GM18870 (cell line): ENCODE measurements around the gene CST8.
"Not testable (repeated sequence)": the region's sequence is repeated elsewhere in the genome, so short reads cannot be mapped to it uniquely, and the experiment has no call there.

Source experiments
- ATAC-seq: cut with Tn5 transposase; IDR thresholded peaks from one replicate; pipeline ENCODE4 v1.9.1; 2021; ENCODE audit warnings: moderate library complexity; ENCODE audit not compliant: unreplicated experiment

Gene CST8

GRCh38 chr20:23490817-23491216, at the start of gene CST8:
Gene CST8 (plus strand): TSS chr20:23491117. CDS start chr20:23491668, 551 bp downstream.
- ATAC-seq = no peak

- ATAC-seq = no peak
Measured at GRCh38 chr20:23441850-23442313, 49.0 kb upstream of the CST8 start.

- no peak for ATAC-seq
Measured at GRCh38 chr20:23442436-23442835, 48.5 kb upstream of the CST8 start.

GRCh38 chr20:23444859-23445258, 46.1 kb upstream of the CST8 start:
- no peak for ATAC-seq

- no peak for ATAC-seq
Measured at GRCh38 chr20:23445596-23446217, 45.2 kb upstream of the CST8 start.

DNA sequence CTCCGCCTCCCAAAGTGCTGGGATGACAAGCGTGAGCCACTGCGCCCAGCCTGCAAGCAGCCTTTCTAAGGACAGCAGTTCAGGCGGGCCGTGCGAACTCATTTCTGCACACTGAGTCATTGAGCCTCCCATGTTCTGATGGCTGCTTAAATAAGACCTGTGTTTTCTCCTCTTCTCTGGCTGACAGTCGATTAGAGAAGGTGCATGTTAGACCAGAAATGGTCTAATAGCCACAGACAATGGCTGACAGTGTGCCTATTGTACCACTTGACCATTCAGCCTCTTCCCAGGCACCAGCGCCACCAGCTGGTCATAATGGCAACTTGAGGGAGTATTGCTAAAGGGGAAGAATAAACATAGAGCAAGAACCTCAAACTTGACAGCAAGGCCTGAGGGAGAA, 44.4 kb upstream of the CST8 start:
- peak; percentile 54 for ATAC-seq

GRCh38 chr20:23448167-23448566, 42.8 kb upstream of the CST8 start:
- no peak for ATAC-seq

- no peak for ATAC-seq
Measured at GRCh38 chr20:23449421-23449820, 41.5 kb upstream of the CST8 start.

DNA sequence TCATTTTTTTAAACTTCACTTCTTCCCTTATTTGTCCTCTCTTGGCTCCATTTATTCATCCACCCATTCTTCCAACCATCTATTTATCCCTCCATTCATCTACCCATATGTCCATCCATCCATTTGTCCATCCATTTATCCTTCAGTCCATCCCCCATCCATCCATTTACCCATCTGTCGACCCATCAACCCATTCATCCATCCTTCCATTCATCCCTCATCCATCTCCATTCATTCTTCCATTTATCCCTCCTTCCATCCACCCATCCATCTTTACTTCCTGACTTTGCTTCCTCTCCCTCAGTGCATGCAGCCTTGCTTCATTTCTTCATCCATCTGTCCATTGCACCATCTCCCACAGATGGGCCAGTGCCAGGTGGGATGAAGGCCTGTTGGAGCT, 40.0 kb upstream of the CST8 start:
- no peak for ATAC-seq

DNA sequence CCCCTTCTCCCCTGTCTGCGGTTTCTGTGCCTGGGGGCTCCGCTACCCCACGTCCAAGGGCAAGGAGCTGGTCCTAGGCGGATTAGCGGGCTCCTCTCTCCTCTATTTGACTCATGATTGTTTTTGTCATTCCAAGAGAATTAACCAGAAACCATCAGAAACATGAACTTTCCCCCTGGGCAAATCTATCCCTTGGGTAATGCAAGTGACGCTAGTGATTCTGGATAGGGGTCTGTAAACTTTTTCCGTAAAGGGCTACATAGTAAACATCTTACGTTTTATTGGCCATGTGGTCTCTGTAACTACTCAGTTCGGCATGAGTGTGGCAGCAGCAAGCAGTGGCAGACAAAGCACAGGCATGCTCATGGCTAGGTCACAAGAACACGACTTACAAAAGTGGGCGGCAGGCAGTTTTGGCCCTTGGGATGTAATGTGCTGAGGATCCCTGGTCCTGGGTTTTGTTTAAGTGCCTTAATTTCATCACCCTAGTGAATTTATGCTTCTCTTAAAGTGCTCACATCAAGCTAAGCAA, 38.9 kb upstream of the CST8 start:
- ATAC-seq = no peak

GRCh38 chr20:23452776-23453175, 38.1 kb upstream of the CST8 start, which contains the start of gene CST11:
Gene CST11 (minus strand): TSS chr20:23452876. CDS start chr20:23452811, 65 bp downstream.
- no peak for ATAC-seq

- ATAC-seq = no peak
Measured at GRCh38 chr20:23453549-23454543, 37.1 kb upstream of the CST8 start.

DNA sequence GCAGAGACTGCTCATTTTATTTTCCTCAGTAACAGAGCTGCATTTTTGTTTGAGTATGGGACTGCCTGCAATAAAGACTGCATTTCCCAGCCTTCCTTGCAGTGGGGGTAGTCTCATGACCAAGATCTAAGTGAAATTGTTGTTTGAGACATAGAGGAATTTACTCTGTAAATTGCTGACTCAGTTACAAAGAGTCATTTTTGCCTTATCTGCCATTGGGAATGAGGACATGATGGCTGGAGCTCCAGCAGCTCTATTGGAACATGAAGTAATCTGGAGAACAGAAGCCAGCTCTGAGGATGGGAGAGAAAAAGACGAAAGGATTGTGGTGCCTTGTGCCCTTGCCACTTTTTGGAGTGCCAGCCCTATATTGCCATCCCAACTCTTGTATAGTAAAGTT, 36.1 kb upstream of the CST8 start:
- no peak for ATAC-seq

DNA sequence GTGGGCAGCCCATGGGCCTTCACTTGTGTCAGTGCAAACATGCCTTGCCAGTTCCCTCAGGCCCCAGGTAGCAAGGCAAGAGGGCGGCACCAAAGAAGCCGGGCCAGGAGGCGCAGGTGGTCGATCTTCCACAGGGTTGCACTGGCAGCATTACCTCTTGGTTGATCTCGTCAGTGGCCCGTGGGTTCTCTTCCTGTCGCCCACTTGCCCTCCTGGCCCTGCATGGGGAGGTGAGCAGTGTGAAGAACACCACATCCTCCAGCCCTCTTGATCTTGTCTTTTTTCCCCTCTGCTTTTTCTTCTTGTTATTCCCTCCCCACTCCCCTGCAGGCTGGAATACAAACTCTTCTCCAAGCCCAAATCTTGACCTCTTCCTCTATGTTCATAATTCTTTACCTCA, 35.3 kb upstream of the CST8 start:
- ATAC-seq = no peak

GRCh38 chr20:23456409-23456808, 34.5 kb upstream of the CST8 start:
- ATAC-seq = no peak

GRCh38 chr20:23456873-23457272, 34.0 kb upstream of the CST8 start:
- no peak for ATAC-seq

GRCh38 chr20:23459461-23460150, 31.3 kb upstream of the CST8 start:
- no peak for ATAC-seq

DNA sequence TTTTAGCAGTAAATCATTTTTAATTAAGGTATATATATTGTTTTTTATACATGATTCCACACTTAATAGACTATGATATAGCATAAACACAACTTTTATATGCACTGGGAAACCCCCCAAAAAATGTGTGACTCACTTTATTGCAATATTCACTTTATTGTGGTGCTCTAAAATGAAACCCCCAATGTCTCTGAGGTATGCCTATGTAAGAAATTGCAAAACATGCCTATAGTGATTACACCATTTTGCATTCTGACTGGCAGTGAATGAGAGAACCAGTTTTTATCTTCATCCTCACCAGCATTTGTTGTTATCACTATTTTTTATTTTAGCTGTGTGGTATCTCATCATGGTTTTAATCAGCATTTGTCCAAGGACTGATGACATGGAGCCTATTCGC, 29.7 kb upstream of the CST8 start:
- no peak for ATAC-seq

GRCh38 chr20:23466961-23467360, 24.0 kb upstream of the CST8 start:
- not testable (repeated sequence) for ATAC-seq

DNA sequence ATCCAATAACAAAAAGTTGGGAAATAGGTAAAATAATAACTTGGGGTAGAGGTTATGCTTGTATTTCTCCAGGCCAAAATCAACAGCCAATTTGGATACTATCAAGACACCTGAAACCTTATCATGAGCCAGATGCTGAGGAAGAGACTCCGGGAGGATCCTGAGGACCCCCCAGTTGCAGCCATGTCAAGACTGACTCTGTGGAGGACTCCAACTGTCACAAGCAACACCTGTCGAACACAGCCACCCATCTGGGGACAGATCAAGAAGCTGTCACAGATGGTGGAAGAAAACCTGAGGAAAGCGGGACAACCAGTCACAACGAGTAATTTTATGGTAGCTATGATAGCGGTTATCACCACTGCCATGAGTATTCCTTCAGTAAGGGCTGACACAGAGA, 18.6 kb upstream of the CST8 start:
- not testable (repeated sequence) for ATAC-seq

DNA sequence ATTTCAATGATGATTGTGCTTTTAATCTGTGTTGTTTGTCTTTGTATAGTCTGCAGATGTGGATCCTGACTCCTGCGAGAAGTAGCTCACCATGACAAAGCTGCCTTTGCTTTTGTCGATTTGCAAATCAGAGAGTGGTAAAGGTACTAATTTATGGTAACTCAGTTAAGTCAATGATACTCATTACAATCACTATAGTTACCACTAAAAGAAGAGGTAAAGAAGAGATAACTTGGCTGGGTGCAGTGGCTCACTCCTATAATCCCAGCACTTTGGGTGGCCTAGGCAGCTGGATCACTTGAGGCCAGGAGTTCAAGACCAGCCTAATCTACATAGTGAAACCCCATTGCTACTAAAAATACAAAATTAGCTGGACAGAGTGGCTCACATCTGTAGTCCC, 17.6 kb upstream of the CST8 start:
- ATAC-seq = not testable (repeated sequence)
